Nephron (organoid): ENCODE data around the gene POU2AF1.

ENCODE experiments used
- H3K27ac Mint-ChIP-seq, 3 experiments: 2 replicates each; pipeline ENCODE4 v1.8.0; 2020; ENCODE audit warnings: mixed read lengths in 3 of 3, mild to moderate bottlenecking in 2 of 3, moderate library complexity in 1 of 3
- H3K27me3 Mint-ChIP-seq: 2 replicates; pipeline ENCODE4 v1.8.0; 2021; ENCODE audit warnings: low read depth, mild to moderate bottlenecking, moderate library complexity, mixed read lengths
- H3K36me3 Mint-ChIP-seq: 2 replicates; pipeline ENCODE4 v1.8.0; 2020; ENCODE audit warnings: low read depth, mixed read lengths
- H3K4me1 Mint-ChIP-seq: 2 replicates; pipeline ENCODE4 v1.8.0; 2020; ENCODE audit warnings: mixed read lengths
- H3K4me3 Mint-ChIP-seq, 3 experiments: 2 replicates each; pipeline ENCODE4 v1.8.0; 2020; ENCODE audit warnings: mild to moderate bottlenecking in 3 of 3, mixed read lengths in 3 of 3, moderate library complexity in 2 of 3
- H3K9me3 Mint-ChIP-seq: 2 replicates; pipeline ENCODE4 v1.8.0; 2020; ENCODE audit warnings: mixed read lengths
- CTCF ChIP-seq, 3 experiments: fragments of 200-600 bp; sonication (generic); IDR thresholded peaks; one replicate each; pipeline ENCODE4 v1.5.0; 2021; ENCODE audit warnings: antibody characterized with exemption in 3 of 3; ENCODE audit not compliant: unreplicated experiment in 3 of 3

The POU2AF1 gene

GRCh38 chr11:111378861-111379601 lies at the start of gene POU2AF1:
Gene POU2AF1 (minus strand): TSS chr11:111379275. CDS start chr11:111379177, 98 bp downstream.
- Mint-ChIP-seq H3K4me3 (no peak within 1 kb of the TSS), H3K36me3 (no peaks in the 10 kb centered on the region), H3K27me3 (peaks cover 4% of the 10 kb centered on the region)

GRCh38 chr11:111428113-111428876 lies 49.2 kb upstream of the POU2AF1 start:
- H3K27me3 Mint-ChIP-seq, result peaks cover 30% of the 10 kb centered on the region

More at GRCh38 chr11:111378861-111379601, at the start of gene POU2AF1:
- TF ChIP-seq CTCF (IDR thresholded peaks at IDR 0.05; ENCODE audit: unreplicated experiment in 3 of 3), result no peak
- Mint-ChIP-seq H3K9me3 (no peaks in the 10 kb centered on the region), H3K27ac (peak within 1 kb of the TSS in 1 of 3 experiments; percentile 49), H3K4me1 (peaks cover 4% of the 10 kb centered on the region)

GRCh38 chr11:111427471-111427912 lies 48.4 kb upstream of the POU2AF1 start:
- peak overlapping the region; percentile 33 to 72 (median 64) for H3K27ac Mint-ChIP-seq
- H3K36me3 Mint-ChIP-seq, result no peaks in the 10 kb centered on the region
- TF ChIP-seq CTCF (IDR thresholded peaks at IDR 0.05; ENCODE audit: unreplicated experiment in 3 of 3), result no peak
- H3K4me3 Mint-ChIP-seq, result no peak overlapping the region
- peaks cover 30% of the 10 kb centered on the region for H3K27me3 Mint-ChIP-seq
- peaks cover 38% of the 10 kb centered on the region for H3K4me1 Mint-ChIP-seq
- no peaks in the 10 kb centered on the region for H3K9me3 Mint-ChIP-seq

More at GRCh38 chr11:111428113-111428876, 49.2 kb upstream of the POU2AF1 start:
- Mint-ChIP-seq H3K4me1 (peaks cover 38% of the 10 kb centered on the region), H3K27ac (peak overlapping the region in 1 of 3 experiments; percentile 72), H3K36me3 (no peaks in the 10 kb centered on the region), H3K4me3 (no peak overlapping the region), H3K9me3 (no peaks in the 10 kb centered on the region)
- TF ChIP-seq CTCF (IDR thresholded peaks at IDR 0.05; ENCODE audit: unreplicated experiment in 3 of 3), result no peak

GRCh38 chr11:111426617-111427016 lies 47.5 kb upstream of the POU2AF1 start:
- peak overlapping the region in 2 of 3 experiments; percentile 21 to 72 for H3K27ac Mint-ChIP-seq
- peaks cover 38% of the 10 kb centered on the region for H3K4me1 Mint-ChIP-seq
- H3K27me3 Mint-ChIP-seq, result peaks cover 27% of the 10 kb centered on the region
- no peak overlapping the region for H3K4me3 Mint-ChIP-seq
- no peak for TF ChIP-seq CTCF (IDR thresholded peaks at IDR 0.05; ENCODE audit: unreplicated experiment in 3 of 3)
- no peaks in the 10 kb centered on the region for H3K36me3 Mint-ChIP-seq
- no peaks in the 10 kb centered on the region for H3K9me3 Mint-ChIP-seq

- H3K4me1 Mint-ChIP-seq, result peaks cover 40% of the 10 kb centered on the region
- H3K27me3 Mint-ChIP-seq, result peaks cover 13% of the 10 kb centered on the region
- no peaks in the 10 kb centered on the region for H3K36me3 Mint-ChIP-seq
- H3K9me3 Mint-ChIP-seq, result no peaks in the 10 kb centered on the region
- peak overlapping the region in 1 of 3 experiments; percentile 0 for H3K27ac Mint-ChIP-seq
- no peak for TF ChIP-seq CTCF (IDR thresholded peaks at IDR 0.05; ENCODE audit: unreplicated experiment in 3 of 3)
- H3K4me3 Mint-ChIP-seq, result no peak overlapping the region
These were observed 44.2 kb upstream of the POU2AF1 start for GRCh38 chr11:111423250-111423615.
